Measurements from ENCODE around the gene TMEM243.

GRCh38 chr7:87152897-87153641 is 66.5 kb downstream of the TMEM243 start:
- TF ChIP-seq CTCF (conservative IDR thresholded peaks at IDR 0.05 in 1 of 2, IDR thresholded peaks at IDR 0.05 in 1 of 2; ENCODE audit: extremely low read depth in 1 of 2, insufficient read depth in 1 of 2, low read depth in 1 of 2, low read length in 2 of 2), result no peak
- no peak for TF ChIP-seq EZH2 (IDR thresholded peaks at IDR 0.05; ENCODE audit: borderline replicate concordance, low read length)

Data from mammary epithelial cell (primary cell).